ENCODE results near the gene KCNK4. TPM values are rescaled to one million over a fixed set of nuclear protein-coding genes. Genes with fewer than 3 reads are reported as not detected.

The KCNK4 gene
- polyA plus RNA-seq, 3 donors = not detected

- intact Hi-C loops (cut with micrococcal nuclease) = no loop called here
- peak overlapping the region in 1 of 2 donors; percentile 70 for H3K4me3 Mint-ChIP-seq
- H3K27me3 ChIP-seq (ENCODE audit: control insufficient read depth in 2 of 2, insufficient read depth in 2 of 2, low read length in 2 of 2) = peaks cover 49 to 63% of the 10 kb centered on the region in 2 donors
These were observed 804 bp downstream of the KCNK4 start for GRCh38 chr11:64291752-64292459.

More at GRCh38 chr11:64291752-64292459, 804 bp downstream of the KCNK4 start:
- H3K4me3 ChIP-seq (replicated peaks in 1 of 3; ENCODE audit: low read depth in 2 of 3, low read length in 3 of 3) = peak overlapping the region in 1 of 3 experiments; percentile 25
- H3K4me1 ChIP-seq (ENCODE audit: control insufficient read depth in 1 of 2, insufficient read depth in 2 of 2, low read length in 2 of 2) = peaks cover 5 to 15% of the 10 kb centered on the region in 2 donors
- peaks cover 7% of the 10 kb centered on the region for H3K4me1 Mint-ChIP-seq
- TF ChIP-seq CTCF (IDR thresholded peaks at IDR 0.05) = no peak
- no peak for DNase-seq
- H3K4me2 ChIP-seq (replicated peaks; ENCODE audit: extremely low read depth, low read length, poor library complexity, severe bottlenecking) = peak overlapping the region; percentile 54
- no peak overlapping the region for H3K9ac ChIP-seq (ENCODE audit: insufficient read depth, low read length, poor library complexity, severe bottlenecking)
- no peaks in the 10 kb centered on the region for H4K20me1 ChIP-seq (ENCODE audit: insufficient read depth, low read length)
- H3K9me3 ChIP-seq (replicated peaks in 1 of 2; ENCODE audit: control insufficient read depth in 1 of 2, insufficient read depth in 1 of 2, low read length in 2 of 2) = peaks cover 4 to 35% of the 10 kb centered on the region in 2 donors
- H3K27ac Mint-ChIP-seq = no peak overlapping the region
- no peak overlapping the region for H2AFZ ChIP-seq (ENCODE audit: insufficient read depth, low read depth, low read length, poor library complexity, severe bottlenecking)
- no peaks in the 10 kb centered on the region for H3K36me3 ChIP-seq (replicated peaks in 1 of 2; ENCODE audit: control insufficient read depth in 1 of 2, insufficient read depth in 2 of 2, low read length in 2 of 2)
- peaks cover 0 to 20% (median 3%) of the 10 kb centered on the region in 7 donors for H3K9me3 Mint-ChIP-seq
- WGBS (ENCODE audit: insufficient coverage) = under 1% methylated on average over 95 of the region's 96 CpGs
- peaks cover 5 to 15% of the 10 kb centered on the region in 2 donors for H3K36me3 Mint-ChIP-seq
- H3K27ac ChIP-seq (ENCODE audit: low read depth in 1 of 2, low read length in 2 of 2) = no peak overlapping the region
- H3K27me3 Mint-ChIP-seq (ENCODE audit: low read depth in 3 of 3) = peaks cover 63 to 82% (median 67%) of the 10 kb centered on the region in 3 donors
- no peaks in the 10 kb centered on the region for H3K79me2 ChIP-seq (ENCODE audit: insufficient read depth, low read length)
